Neural cell (in vitro differentiated cells): ENCODE measurements around the gene PCLO. TPM values are rescaled to one million over a fixed set of nuclear protein-coding genes. Genes with fewer than 3 reads are reported as not detected.

Experiments
- H2AFZ ChIP-seq: fragments of 200-600, 300-800 bp; sonication (generic), shearing (Covaris generic); 2 replicates; pipeline ENCODE4 v1.6.0; 2014; ENCODE audit warnings: low read depth, mild to moderate bottlenecking, antibody characterized with exemption, low read length, moderate library complexity
- H3F3A ChIP-seq: fragments of 200-600 bp; shearing (Covaris generic); 2 replicates; pipeline ENCODE4 v1.6.1; 2016; ENCODE audit warnings: mild to moderate bottlenecking, moderate library complexity, mixed read lengths, antibody characterized with exemption, low read length; ENCODE audit not compliant: insufficient read depth, poor library complexity, severe bottlenecking
- H3K27ac ChIP-seq: fragments of 200-600, 300-800 bp; sonication (generic), shearing (Covaris generic); 2 replicates; pipeline ENCODE4 v1.5.1; 2014; ENCODE audit warnings: mild to moderate bottlenecking, low read length, moderate library complexity
- H3K27me3 ChIP-seq: fragments of 300-800, 200-600 bp; sonication (generic), shearing (Covaris generic); 2 replicates; pipeline ENCODE4 v1.6.0; 2014; ENCODE audit warnings: mild to moderate bottlenecking, low read depth, low read length, moderate library complexity; ENCODE audit not compliant: insufficient read depth
- H3K36me3 ChIP-seq: fragments of 300-800, 200-600 bp; sonication (generic), shearing (Covaris generic); 2 replicates; pipeline ENCODE4 v1.5.1; 2014; ENCODE audit warnings: mild to moderate bottlenecking, antibody characterized with exemption, low read length, moderate library complexity; ENCODE audit not compliant: insufficient read depth
- H3K4me2 ChIP-seq: fragments of 300-800, 200-600 bp; sonication (generic), shearing (Covaris generic); 2 replicates; pipeline ENCODE4 v1.6.0; 2014; ENCODE audit warnings: mild to moderate bottlenecking, low read length
- H3K4me3 ChIP-seq: fragments of 300-800, 200-600 bp; sonication (generic), shearing (Covaris generic); 2 replicates; pipeline ENCODE4 v1.5.1; 2014; ENCODE audit warnings: mild to moderate bottlenecking, low read length, moderate library complexity
- H3K79me2 ChIP-seq: fragments of 200-600 bp; shearing (Covaris generic); replicated peaks from 2 replicates; pipeline ENCODE4 v1.6.0; 2014; ENCODE audit warnings: mild to moderate bottlenecking, low read length, moderate library complexity; ENCODE audit not compliant: insufficient read depth
- H3K9ac ChIP-seq: fragments of 300-800, 200-600 bp; sonication (generic), shearing (Covaris generic); 2 replicates; pipeline ENCODE4 v1.6.1; 2016; ENCODE audit warnings: mild to moderate bottlenecking, low read length, mixed read lengths
- H3K9me2 ChIP-seq: fragments of 200-600 bp; shearing (Covaris generic); 2 replicates; pipeline ENCODE4 v1.6.1; 2016; ENCODE audit warnings: mild to moderate bottlenecking, low read length, mixed read lengths; ENCODE audit not compliant: insufficient read depth
- H3K9me3 ChIP-seq: fragments of 200-600, 300-800 bp; sonication (generic), shearing (Covaris generic); 2 replicates; pipeline ENCODE4 v1.6.1; 2016; ENCODE audit warnings: mild to moderate bottlenecking, mixed run types, low read length, moderate library complexity, mixed read lengths
- H4K20me1 ChIP-seq: fragments of 200-600 bp; shearing (Covaris generic); 2 replicates; pipeline ENCODE4 v1.6.1; 2016; ENCODE audit warnings: mild to moderate bottlenecking, mixed run types; ENCODE audit not compliant: insufficient read depth
- CTCF ChIP-seq: fragments of 450-650 bp; IDR thresholded peaks from 2 replicates; pipeline ENCODE4 v1.5.1; 2014; ENCODE audit warnings: antibody characterized with exemption, mild to moderate bottlenecking, moderate library complexity; ENCODE audit not compliant: poor library complexity, severe bottlenecking
- EP300 ChIP-seq: fragments of 450-650 bp; conservative IDR thresholded peaks from 2 replicates; pipeline ENCODE4 v1.6.1; 2014; ENCODE audit warnings: antibody characterized with exemption, mild to moderate bottlenecking, moderate library complexity; ENCODE audit not compliant: poor library complexity, severe bottlenecking
- EZH2 ChIP-seq: fragments of 200-600, 300-800 bp; shearing (Covaris generic), sonication (generic); IDR thresholded peaks from 2 replicates; pipeline ENCODE4 v1.6.1; 2014; ENCODE audit warnings: antibody characterized with exemption, low read length, borderline replicate concordance, mild to moderate bottlenecking; ENCODE audit not compliant: insufficient read depth, poor library complexity, severe bottlenecking
- MXI1 ChIP-seq: fragments of 450-650 bp; conservative IDR thresholded peaks from 2 replicates; pipeline ENCODE4 v1.6.1; 2014; ENCODE audit warnings: antibody characterized with exemption, mild to moderate bottlenecking; ENCODE audit not compliant: poor library complexity, severe bottlenecking
- POLR2AphosphoS5 ChIP-seq: IDR thresholded peaks from 2 replicates; pipeline ENCODE4 v1.6.1; 2012
- RAD21 ChIP-seq: fragments of 450-650 bp; conservative IDR thresholded peaks from 2 replicates; pipeline ENCODE4 v1.6.1; 2014; ENCODE audit warnings: antibody characterized with exemption, mild to moderate bottlenecking, moderate library complexity
- SMC3 ChIP-seq: fragments of 450-650 bp; conservative IDR thresholded peaks from 2 replicates; pipeline ENCODE4 v1.6.1; 2014; ENCODE audit warnings: antibody characterized with exemption, mild to moderate bottlenecking, moderate library complexity; ENCODE audit not compliant: poor library complexity
- TAF1 ChIP-seq: IDR thresholded peaks from 2 replicates; pipeline ENCODE4 v1.6.1; 2012; ENCODE audit warnings: low read depth
- polyA plus RNA-seq: library from polyadenylated mRNA; depleted of rRNA; stranded (reverse); fragments of >200 nt; gene quantifications from 2 replicates; pipeline ENCODE4 v1.2.3, GENCODE V29; 2014
- TF ChIP-seq, protein P1 (sequence below): IDR thresholded peaks from 2 replicates; pipeline ENCODE4 v1.6.1; 2012; ENCODE audit warnings: borderline replicate concordance

The PCLO gene
- polyA plus RNA-seq, 1 donor from 2014 or later = 25.5 TPM

DNA sequence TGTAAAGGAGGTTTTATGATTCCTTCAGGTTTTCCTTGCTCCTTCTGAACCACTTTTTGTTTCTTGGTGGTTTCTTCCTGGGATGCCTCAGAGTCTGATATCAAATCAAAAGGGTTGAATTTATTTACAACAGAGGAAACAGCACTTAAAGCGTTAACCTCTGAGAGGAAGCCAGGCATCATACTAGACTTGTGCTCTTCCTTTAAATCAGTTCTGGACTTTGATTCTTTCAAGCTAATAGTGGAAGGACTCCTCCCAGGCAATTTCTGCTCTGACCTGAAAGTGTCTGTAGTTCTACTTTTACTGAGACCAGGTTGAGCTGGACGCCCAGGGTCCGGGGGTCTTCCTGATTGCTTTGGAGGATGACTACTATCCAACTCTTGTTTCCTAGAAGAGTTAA is 6.7 kb downstream of the PCLO start:
- Histone ChIP-seq H3K79me2 (peaks cover 34% of the 10 kb centered on the region), H4K20me1 (no peaks in the 10 kb centered on the region), H2AFZ (no peak overlapping the region), H3K9ac (no peak overlapping the region), H3K9me2 (no peaks in the 10 kb centered on the region), H3K4me2 (no peak overlapping the region), H3K27me3 (no peaks in the 10 kb centered on the region), H3K9me3 (no peaks in the 10 kb centered on the region), H3F3A (no peaks in the 10 kb centered on the region), H3K27ac (no peak overlapping the region), H3K4me3 (no peak overlapping the region), H3K36me3 (peaks cover 7% of the 10 kb centered on the region)
- TF ChIP-seq RAD21 (no peak), EP300 (no peak), MXI1 (no peak), SMC3 (no peak), POLR2AphosphoS5 (no peak), CTCF (no peak), EZH2 (no peak), TAF1 (no peak)
- TF ChIP-seq, protein P1, sequence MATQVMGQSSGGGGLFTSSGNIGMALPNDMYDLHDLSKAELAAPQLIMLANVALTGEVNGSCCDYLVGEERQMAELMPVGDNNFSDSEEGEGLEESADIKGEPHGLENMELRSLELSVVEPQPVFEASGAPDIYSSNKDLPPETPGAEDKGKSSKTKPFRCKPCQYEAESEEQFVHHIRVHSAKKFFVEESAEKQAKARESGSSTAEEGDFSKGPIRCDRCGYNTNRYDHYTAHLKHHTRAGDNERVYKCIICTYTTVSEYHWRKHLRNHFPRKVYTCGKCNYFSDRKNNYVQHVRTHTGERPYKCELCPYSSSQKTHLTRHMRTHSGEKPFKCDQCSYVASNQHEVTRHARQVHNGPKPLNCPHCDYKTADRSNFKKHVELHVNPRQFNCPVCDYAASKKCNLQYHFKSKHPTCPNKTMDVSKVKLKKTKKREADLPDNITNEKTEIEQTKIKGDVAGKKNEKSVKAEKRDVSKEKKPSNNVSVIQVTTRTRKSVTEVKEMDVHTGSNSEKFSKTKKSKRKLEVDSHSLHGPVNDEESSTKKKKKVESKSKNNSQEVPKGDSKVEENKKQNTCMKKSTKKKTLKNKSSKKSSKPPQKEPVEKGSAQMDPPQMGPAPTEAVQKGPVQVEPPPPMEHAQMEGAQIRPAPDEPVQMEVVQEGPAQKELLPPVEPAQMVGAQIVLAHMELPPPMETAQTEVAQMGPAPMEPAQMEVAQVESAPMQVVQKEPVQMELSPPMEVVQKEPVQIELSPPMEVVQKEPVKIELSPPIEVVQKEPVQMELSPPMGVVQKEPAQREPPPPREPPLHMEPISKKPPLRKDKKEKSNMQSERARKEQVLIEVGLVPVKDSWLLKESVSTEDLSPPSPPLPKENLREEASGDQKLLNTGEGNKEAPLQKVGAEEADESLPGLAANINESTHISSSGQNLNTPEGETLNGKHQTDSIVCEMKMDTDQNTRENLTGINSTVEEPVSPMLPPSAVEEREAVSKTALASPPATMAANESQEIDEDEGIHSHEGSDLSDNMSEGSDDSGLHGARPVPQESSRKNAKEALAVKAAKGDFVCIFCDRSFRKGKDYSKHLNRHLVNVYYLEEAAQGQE = no peak

DNA sequence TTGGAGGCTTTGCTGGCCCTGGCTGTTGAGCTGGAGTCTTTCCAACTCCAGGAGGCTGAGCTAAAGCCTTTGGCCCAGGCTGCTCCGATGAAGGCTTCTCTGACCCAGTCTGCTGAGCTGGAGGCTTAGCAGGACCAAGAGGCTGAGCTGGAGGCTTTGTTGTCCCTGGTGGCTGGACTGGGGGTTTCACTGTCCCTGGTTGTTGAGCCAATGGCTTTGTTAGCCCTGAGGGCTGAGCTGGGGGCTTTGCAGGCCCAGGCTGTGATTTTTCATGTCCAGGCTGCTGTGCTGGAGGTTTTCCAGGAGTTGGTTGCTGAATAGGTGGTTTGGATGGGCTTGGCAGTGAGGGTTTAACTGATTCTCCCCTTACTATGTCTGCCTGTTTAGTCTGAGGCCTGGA is 7.3 kb downstream of the PCLO start:
- Histone ChIP-seq H3K27me3 (no peaks in the 10 kb centered on the region), H4K20me1 (no peaks in the 10 kb centered on the region), H3K36me3 (peaks cover 10% of the 10 kb centered on the region), H2AFZ (no peak overlapping the region), H3K27ac (no peak overlapping the region), H3K9me2 (no peaks in the 10 kb centered on the region), H3K4me3 (no peak overlapping the region), H3F3A (no peaks in the 10 kb centered on the region), H3K9me3 (no peaks in the 10 kb centered on the region), H3K79me2 (peaks cover 28% of the 10 kb centered on the region), H3K4me2 (no peak overlapping the region), H3K9ac (no peak overlapping the region)
- TF ChIP-seq SMC3 = no peak
- TF ChIP-seq, protein P1 = no peak
- no peak for TF ChIP-seq POLR2AphosphoS5
- no peak for TF ChIP-seq RAD21
- no peak for TF ChIP-seq EP300
- TF ChIP-seq MXI1 = no peak
- no peak for TF ChIP-seq CTCF
- TF ChIP-seq TAF1 = no peak
- TF ChIP-seq EZH2 = no peak
